A549 (cell line): ENCODE measurements around the gene PLEKHA6. TPM values are rescaled to one million over a fixed set of nuclear protein-coding genes. Genes with fewer than 3 reads are reported as not detected.
A peak's percentile ranks its signal among the peaks of the same experiment; 100 is the strongest.

Experiments used
- ATAC-seq, 2 experiments: fragments of 200-7000 bp in 1 of 2; fragments of >200 bp in 1 of 2; cut with Nextera tagmentation in 1 of 2; cut with Tn5 transposase in 1 of 2; 3 replicates each; pipeline versions ENCODE4 v1.8.0 to v1.9.1; 2018 to 2020; ENCODE audit warnings: mild to moderate bottlenecking in 1 of 2, moderate library complexity in 1 of 2
- CTCF ChIA-PET: fragments of 300-600 bp; sonication (Branson Sonifier 250); formaldehyde crosslinking; extraction: SDS; loops from one replicate; lab custom pipeline; 2021; ENCODE audit warnings: antibody characterized with exemption, inconsistent platforms; lab: Yijun Ruan, JAX
- POLR2A ChIA-PET: fragments of 350-600 bp; formaldehyde crosslinking; extraction: SDS; loops from one replicate; lab custom pipeline; 2021; ENCODE audit warnings: antibody characterized with exemption, inconsistent platforms; lab: Yijun Ruan, JAX
- DNase-seq, 2 experiments: peaks; one replicate each; pipeline versions ENCODE4 v3.0.0 to v3.0.0-alpha.2; 2011 to 2016; ENCODE audit warnings: low read depth in 1 of 2, low spot score in 1 of 2
- FAIRE-seq: peaks from 2 replicates; lab custom pipeline; 2011; peaks lifted over from hg19 to GRCh38; lab: Jason Lieb, UNC
- H3K27ac ChIP-seq, 2 experiments: fragments of >200 bp; sonication (Bioruptor Twin); formaldehyde crosslinking; 3 replicates each; pipeline ENCODE4 v1.5.1; 2016 to 2017
- H3K4me1 ChIP-seq: fragments of >200 bp; sonication (Bioruptor Twin); formaldehyde crosslinking; 3 replicates; pipeline ENCODE4 v1.6.1; 2016
- H3K4me2 ChIP-seq: fragments of >200 bp; sonication (Bioruptor Twin); formaldehyde crosslinking; 3 replicates; pipeline ENCODE4 v1.6.1; 2016
- H3K4me3 ChIP-seq: fragments of >200 bp; sonication (Bioruptor Twin); formaldehyde crosslinking; 3 replicates; pipeline ENCODE4 v1.5.1; 2016
- H3K9me3 ChIP-seq: fragments of >200 bp; sonication (Bioruptor Twin); formaldehyde crosslinking; 3 replicates; pipeline ENCODE4 v1.6.1; 2016
- BHLHE40 ChIP-seq: IDR thresholded peaks from 2 replicates; pipeline ENCODE4 v1.6.1; 2012; ENCODE audit warnings: low read depth, low read length, inconsistent platforms
- CBX8 ChIP-seq: fragments of 200-600 bp; sonication (generic); IDR thresholded peaks from 2 replicates; pipeline ENCODE4 v1.6.1; 2016
- CTCF ChIP-seq: fragments of >200 bp; sonication (Bioruptor Twin); formaldehyde crosslinking; IDR thresholded peaks from 3 replicates; pipeline ENCODE4 v1.5.1; 2016
- EP300 ChIP-seq, 2 experiments: fragments of >200 bp; sonication (Bioruptor Twin); formaldehyde crosslinking; IDR thresholded peaks; 2 replicates in 1 of 2; 3 replicates in 1 of 2; pipeline ENCODE4 v1.6.1; 2016 to 2017
- FOSL2 ChIP-seq, 2 experiments: fragments of 450-650 bp in 1 of 2; fragments of >200 bp in 1 of 2; sonication (Bioruptor Twin) in 1 of 2; formaldehyde crosslinking; IDR thresholded peaks; 2 replicates each; pipeline versions ENCODE4 v1.5.0 to v1.6.1; 2016 to 2020; ENCODE audit warnings: mild to moderate bottlenecking in 1 of 2, moderate library complexity in 1 of 2
- MAFK ChIP-seq: fragments of 450-650 bp; IDR thresholded peaks from 2 replicates; pipeline ENCODE4 v1.6.1; 2014; ENCODE audit not compliant: partially characterized antibody
- NFE2L2 ChIP-seq: fragments of 150-350 bp; conservative IDR thresholded peaks from 2 replicates; pipeline ENCODE4 v1.6.1; 2014; ENCODE audit warnings: low read length
- PBX3 ChIP-seq: IDR thresholded peaks from 2 replicates; pipeline ENCODE4 v1.6.1; 2012
- RAD21 ChIP-seq, 2 experiments: fragments of >200 bp in 1 of 2; sonication (Bioruptor Twin) in 1 of 2; formaldehyde crosslinking in 1 of 2; IDR thresholded peaks in 1 of 2; conservative IDR thresholded peaks in 1 of 2; 2 replicates in 1 of 2; 3 replicates in 1 of 2; pipeline ENCODE4 v1.6.1; 2012 to 2018; ENCODE audit warnings: inconsistent platforms in 1 of 2
- RCOR1 ChIP-seq: fragments of 150-350 bp; IDR thresholded peaks from 2 replicates; pipeline ENCODE4 v1.6.1; 2014; ENCODE audit warnings: antibody characterized with exemption, low read length, low read depth
- SMC3 ChIP-seq: fragments of >200 bp; sonication (Bioruptor Twin); formaldehyde crosslinking; IDR thresholded peaks from 3 replicates; pipeline ENCODE4 v1.6.1; 2018; ENCODE audit warnings: inconsistent platforms
- SREBF2 ChIP-seq: fragments of 450-650 bp; IDR thresholded peaks from 2 replicates; pipeline ENCODE4 v1.6.1; 2014; ENCODE audit warnings: mild to moderate bottlenecking, moderate library complexity
- TP53 ChIP-seq: fragments of 250-450 bp; sonication (Bioruptor Pico); IDR thresholded peaks from 2 replicates; pipeline ENCODE4 v1.5.0; 2021; ENCODE audit warnings: mild to moderate bottlenecking, moderate library complexity
- ZFP36 ChIP-seq: fragments of 450-650 bp; IDR thresholded peaks from 2 replicates; pipeline ENCODE4 v1.6.1; 2014; ENCODE audit warnings: borderline replicate concordance; ENCODE audit not compliant: partially characterized antibody
- WGBS: methylation state at CpG from one replicate; pipeline ENCODE4 v1.1.6; 2017; ENCODE audit errors: missing lambda C conversion rate; 5-methylcytosine and 5-hydroxymethylcytosine counted together
- polyA plus RNA-seq, 4 experiments: library from polyadenylated mRNA; depleted of rRNA in 3 of 4; stranded (reverse); fragments of >200 nt; fragmentation: RNase III in 1 of 4; extraction: RNeasy Plus Mini Kit Qiagen cat#74134 plus additional on column Dnase treatment in 1 of 4; gene quantifications; 2 replicates in 3 of 4; 3 replicates in 1 of 4; pipeline ENCODE4 v1.2.3, GENCODE V29; 2011 to 2017

PLEKHA6 gene
- polyA plus RNA-seq, 2 of the 4 experiments (the other 2 are of a cell fraction) = 13.0 to 26.2 TPM

GRCh38 chr1:204370176-204370575 is 10.4 kb upstream of the PLEKHA6 start:
- ATAC-seq (no peak), FAIRE-seq (no peak), DNase-seq (no peak)
- POLR2A ChIA-PET = no interaction called here
- Histone ChIP-seq H3K4me3 (no peak overlapping the region), H3K27ac (no peak overlapping the region), H3K9me3 (no peaks in the 10 kb centered on the region), H3K4me2 (no peak overlapping the region), H3K4me1 (peaks cover 2% of the 10 kb centered on the region; the same call in 1 of the 3 replicates)
- TF ChIP-seq CBX8 (no peak), RCOR1 (no peak), MAFK (no peak), EP300 (IDR thresholded peaks at IDR 0.05) (no peak)
- 92% methylated on average over 10 of the region's 10 CpGs for WGBS
- CTCF ChIA-PET = interaction anchor here (0.7 to 27.1 kb wide), 7 partner anchors 9 to 208 kb away, joined by 3 to 840 read pairs (median 17); partner anchors contain the start of genes GOLT1A and PLEKHA6

- FAIRE-seq = no peak
Measured at GRCh38 chr1:204368996-204369726, 9.4 kb upstream of the PLEKHA6 start.

GRCh38 chr1:204367956-204368355 is 8.2 kb upstream of the PLEKHA6 start:
- no peak overlapping the region for H3K4me2 ChIP-seq
- no peak for ATAC-seq
- TF ChIP-seq PBX3 (no peak), ZFP36 (no peak), NFE2L2 (no peak), SMC3 (no peak), TP53 (CRISPR knock-in tag) (no peak)
- ChIA-PET CTCF (interaction anchor here (1.2 to 27.1 kb wide), 6 partner anchors 30 to 205 kb away, joined by 3 to 840 read pairs (median 10); partner anchors contain the start of gene GOLT1A), POLR2A (no interaction called here)
- no peak for DNase-seq
- no peaks in the 10 kb centered on the region for H3K9me3 ChIP-seq
- no peak overlapping the region for H3K4me3 ChIP-seq
- FAIRE-seq = no peak
- WGBS = 82% methylated on average over 10 of the region's 10 CpGs
- H3K27ac ChIP-seq = no peak overlapping the region
- peaks cover 13% of the 10 kb centered on the region for H3K4me1 ChIP-seq

More at GRCh38 chr1:204368996-204369726, 9.4 kb upstream of the PLEKHA6 start:
- H3K4me1 ChIP-seq = peaks cover 3% of the 10 kb centered on the region; the same call in 2 of the 3 replicates
- H3K4me2 ChIP-seq = no peak overlapping the region
- DNase-seq (no peak), ATAC-seq (no peak)
- ChIA-PET CTCF (interaction anchor here (0.6 to 27.1 kb wide), 9 partner anchors 8 to 207 kb away, joined by 3 to 840 read pairs (median 8); partner anchors contain the start of genes GOLT1A and PLEKHA6), POLR2A (no interaction called here)
- TF ChIP-seq SREBF2 (no peak), FOSL2 (IDR thresholded peaks at IDR 0.05) (no peak), FOSL2 (CRISPR knock-in tag; IDR thresholded peaks at IDR 0.05) (no peak), CBX8 (no peak)
- H3K4me3 ChIP-seq = no peak overlapping the region
- no peak overlapping the region for H3K27ac ChIP-seq
- WGBS = 91% methylated on average over 13 of the region's 13 CpGs
- H3K9me3 ChIP-seq = no peaks in the 10 kb centered on the region

GRCh38 chr1:204367193-204367858 is 7.6 kb upstream of the PLEKHA6 start:
- FAIRE-seq = no peak
- CTCF ChIA-PET = interaction anchor here (0.6 to 27.1 kb wide), 20 partner anchors 8 to 210 kb away, joined by 3 to 840 read pairs (median 4); partner anchors contain the start of gene GOLT1A
- Histone ChIP-seq H3K4me3 (no peak overlapping the region), H3K4me1 (peaks cover 13% of the 10 kb centered on the region), H3K9me3 (no peaks in the 10 kb centered on the region), H3K4me2 (no peak overlapping the region), H3K27ac (no peak overlapping the region)
- 90% methylated on average over 16 of the region's 16 CpGs for WGBS
- 0 out of 6 replicates have a peak, but pooled peaks of 1 of the 2 experiments have one; percentile 6 for ATAC-seq
- TF ChIP-seq CTCF (no peak), BHLHE40 (no peak), RAD21 (conservative IDR thresholded peaks at IDR 0.05 in 1 of 2, IDR thresholded peaks at IDR 0.05 in 1 of 2) (no peak)
- DNase-seq = no peak
- POLR2A ChIA-PET = no interaction called here
